Right lobe of liver (tissue), 4 donors: Measurements from ENCODE around the gene B3GNT7.

Experiments used
- CTCF ChIP-seq, 4 donors: fragments of 200-600 bp in 3 of 4; fragments of 450-650 bp in 1 of 4; IDR thresholded peaks; one replicate each; pipeline versions ENCODE4 v1.5.1 to v1.8.0; 2016 to 2022; ENCODE audit warnings: antibody characterized with exemption in 4 of 4, mild to moderate bottlenecking in 2 of 4
- POLR2A ChIP-seq: fragments of 450-650 bp; IDR thresholded peaks from one replicate; pipeline ENCODE4 v1.6.1; 2017; ENCODE audit warnings: antibody characterized with exemption, mild to moderate bottlenecking
- donor health status: DM: no; HTN: no; CAD: no.
- donor health status: DM: no; HTN: no; CAD: no.
- donor health status: DM: no; HTN: yes; CAD: no.

- TF ChIP-seq CTCF (IDR thresholded peaks at IDR 0.05) = peak; percentile 54 to 87 (median 72)
- no peak for TF ChIP-seq POLR2A
These were observed 16.5 kb downstream of the B3GNT7 start for GRCh38 chr2:231411831-231412617.
